ENCODE results near the gene PRR36.

DNA sequence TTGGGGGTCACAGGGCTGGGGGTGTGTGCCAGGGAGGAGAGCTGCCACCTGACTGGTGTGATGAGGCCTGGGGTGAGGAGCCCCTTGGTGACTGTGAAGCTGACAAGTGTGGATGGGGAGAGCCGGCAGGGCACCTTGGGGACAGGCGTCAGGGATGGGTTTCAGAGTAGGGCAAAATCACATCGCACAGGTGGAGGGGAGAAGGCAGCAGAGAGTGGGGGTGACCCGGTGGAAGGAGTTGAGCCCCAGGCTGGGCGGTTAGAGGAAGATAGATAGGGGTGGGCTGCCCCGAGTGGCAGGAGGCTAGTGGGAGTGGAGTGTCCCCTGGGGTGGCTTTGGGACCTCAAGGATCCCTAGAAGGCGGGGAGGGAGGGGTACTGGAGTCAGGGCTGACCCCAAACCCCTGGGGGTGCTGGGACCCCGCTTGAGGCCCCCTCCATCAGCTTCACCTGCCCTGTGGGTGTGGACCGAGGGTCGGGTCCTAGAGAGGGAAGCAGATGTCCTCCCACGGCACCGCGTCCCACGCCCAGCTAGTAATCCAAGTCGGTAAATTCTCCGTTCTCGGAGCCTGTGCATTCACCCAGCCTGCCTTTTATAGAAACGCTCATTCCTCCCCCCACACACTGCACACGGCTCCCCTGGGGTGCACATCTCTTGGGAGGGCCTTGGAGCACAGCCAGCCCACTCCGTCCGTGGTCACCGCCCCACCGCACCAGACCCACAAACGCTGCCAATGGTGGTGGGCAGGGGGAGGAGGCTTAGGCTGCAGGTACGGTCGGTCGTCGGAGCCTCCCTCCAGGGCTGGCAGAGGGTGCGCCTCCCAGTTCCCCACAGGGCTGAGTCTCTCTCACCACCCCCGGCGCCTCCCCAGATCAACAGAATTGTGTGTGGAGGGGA is 49.4 kb upstream of the PRR36 start:
- no peak for TF ChIP-seq POLR2AphosphoS5 (IDR thresholded peaks at IDR 0.05; ENCODE audit: low read depth)
- no peak for TF ChIP-seq CTCF (IDR thresholded peaks at IDR 0.05; ENCODE audit: insufficient read depth, low read length)
- TF ChIP-seq REST (IDR thresholded peaks at IDR 0.05; ENCODE audit: insufficient replicate concordance, low read depth): no peak
- TF ChIP-seq GABPA (IDR thresholded peaks at IDR 0.05; ENCODE audit: low read depth): no peak
